Measurements from ENCODE around the gene CDH11.
A peak's percentile ranks its signal among the peaks of the same experiment; 100 is the strongest.

CDH11 gene, protein sequence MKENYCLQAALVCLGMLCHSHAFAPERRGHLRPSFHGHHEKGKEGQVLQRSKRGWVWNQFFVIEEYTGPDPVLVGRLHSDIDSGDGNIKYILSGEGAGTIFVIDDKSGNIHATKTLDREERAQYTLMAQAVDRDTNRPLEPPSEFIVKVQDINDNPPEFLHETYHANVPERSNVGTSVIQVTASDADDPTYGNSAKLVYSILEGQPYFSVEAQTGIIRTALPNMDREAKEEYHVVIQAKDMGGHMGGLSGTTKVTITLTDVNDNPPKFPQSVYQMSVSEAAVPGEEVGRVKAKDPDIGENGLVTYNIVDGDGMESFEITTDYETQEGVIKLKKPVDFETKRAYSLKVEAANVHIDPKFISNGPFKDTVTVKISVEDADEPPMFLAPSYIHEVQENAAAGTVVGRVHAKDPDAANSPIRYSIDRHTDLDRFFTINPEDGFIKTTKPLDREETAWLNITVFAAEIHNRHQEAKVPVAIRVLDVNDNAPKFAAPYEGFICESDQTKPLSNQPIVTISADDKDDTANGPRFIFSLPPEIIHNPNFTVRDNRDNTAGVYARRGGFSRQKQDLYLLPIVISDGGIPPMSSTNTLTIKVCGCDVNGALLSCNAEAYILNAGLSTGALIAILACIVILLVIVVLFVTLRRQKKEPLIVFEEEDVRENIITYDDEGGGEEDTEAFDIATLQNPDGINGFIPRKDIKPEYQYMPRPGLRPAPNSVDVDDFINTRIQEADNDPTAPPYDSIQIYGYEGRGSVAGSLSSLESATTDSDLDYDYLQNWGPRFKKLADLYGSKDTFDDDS

DNA sequence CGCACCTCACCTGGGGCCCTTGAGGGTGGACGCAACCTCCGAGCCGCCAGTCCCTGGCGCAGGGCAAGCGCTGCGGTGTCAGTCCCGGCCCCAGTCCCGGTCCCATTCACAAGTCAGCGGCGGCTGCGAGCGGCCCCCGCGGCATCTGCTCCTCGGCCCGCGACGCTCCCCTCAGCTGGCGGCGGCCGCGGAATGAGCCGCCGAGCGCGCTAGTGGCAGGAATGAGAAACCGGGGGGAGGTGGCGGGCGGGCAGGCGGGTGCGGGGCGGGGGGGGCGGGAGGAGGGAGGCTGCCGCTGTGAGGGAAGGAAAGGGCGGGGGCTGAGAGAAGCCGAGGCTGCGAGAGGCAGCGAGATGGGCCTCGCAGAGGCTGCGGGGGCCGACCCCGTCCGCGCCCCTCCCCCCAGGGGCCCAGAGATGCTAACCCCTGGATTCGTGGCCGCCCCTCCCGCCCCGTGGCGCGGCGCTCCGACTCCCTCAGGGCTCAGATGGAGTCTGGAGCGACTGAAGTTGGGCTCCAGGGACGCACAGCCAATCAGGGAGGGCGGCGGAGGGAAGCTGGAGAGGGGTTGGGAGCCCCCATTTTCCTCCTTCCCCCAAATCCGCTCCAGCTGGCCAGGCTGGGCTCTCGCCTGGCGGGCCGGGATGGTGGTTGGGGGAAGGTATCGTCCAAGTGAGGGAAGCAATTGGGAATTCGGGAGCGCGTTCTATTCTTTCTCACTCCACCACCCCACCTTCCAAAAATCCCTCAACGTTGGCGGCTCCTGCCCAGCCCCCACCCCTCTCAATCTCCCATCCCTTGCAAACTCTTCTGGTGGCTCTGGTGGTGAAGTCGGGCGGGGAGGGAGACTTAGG is at the start of gene CDH11:
CDH11 (minus strand) TSS at position 194 of the 854 bp plus-strand sequence. CDS start 117,194 bp downstream, outside the sequence.
- DNase-seq (ENCODE audit: low spot score), result no peak

DNA sequence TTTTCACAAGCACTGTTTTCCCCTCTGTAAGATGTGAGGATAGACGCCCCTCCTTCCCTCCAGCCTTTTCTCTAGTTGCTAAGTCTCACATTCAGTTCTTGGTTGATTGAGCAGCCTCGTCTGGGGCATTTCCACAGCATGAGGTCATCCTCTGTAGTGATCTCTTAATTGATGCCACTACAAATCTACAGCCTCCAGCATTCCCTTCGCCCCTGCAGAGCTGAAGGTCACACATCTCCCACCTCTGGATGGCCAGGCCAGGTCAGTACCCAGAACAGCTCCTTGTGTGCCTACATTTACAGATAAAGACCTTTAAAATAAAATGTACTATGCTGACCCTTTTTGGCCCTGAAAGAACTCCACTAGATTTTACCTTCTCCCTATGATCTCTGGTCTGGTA is 32.5 kb upstream of the CDH11 start:
- DNase-seq (ENCODE audit: low spot score), result no peak

DNA sequence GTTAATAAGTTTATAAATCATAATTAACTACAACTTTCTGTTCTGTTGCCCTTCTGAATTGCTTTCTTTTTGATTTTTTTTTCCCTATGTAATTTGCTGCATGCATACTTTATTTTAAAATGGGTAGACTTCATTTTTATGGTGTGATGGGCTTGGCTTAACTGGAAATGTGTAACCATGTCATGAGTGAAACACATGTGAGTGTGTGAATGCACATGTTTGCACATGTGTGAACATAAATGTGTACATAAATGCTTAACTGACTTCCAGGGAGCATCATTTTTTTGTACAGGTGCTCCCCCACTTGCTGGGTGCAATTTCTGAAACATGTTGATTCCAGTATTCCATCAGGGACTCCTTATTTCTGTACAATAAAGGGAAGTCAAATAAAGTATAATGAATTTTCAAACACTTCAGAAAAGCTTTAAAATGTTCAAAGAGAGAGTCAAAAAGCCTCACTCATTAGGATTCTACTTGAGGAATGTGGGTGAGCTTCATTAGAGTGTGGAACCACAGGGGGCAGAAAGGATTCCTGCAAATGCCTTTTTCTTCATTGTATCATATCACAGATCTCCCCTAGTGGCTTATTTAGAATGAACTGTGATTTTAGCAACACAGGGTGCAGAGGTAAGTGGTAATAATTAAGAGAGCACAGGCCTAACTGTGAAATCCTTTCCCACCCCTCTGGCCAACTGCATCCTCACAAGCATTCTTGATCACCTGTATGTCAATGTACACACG is 31.7 kb upstream of the CDH11 start:
- DNase-seq (ENCODE audit: low spot score), result no peak

GRCh38 chr16:65148804-65149203 is 26.9 kb upstream of the CDH11 start:
- DNase-seq (ENCODE audit: low spot score), result no peak

- DNase-seq (ENCODE audit: low spot score), result peak; percentile 32
These were observed 20.4 kb upstream of the CDH11 start for GRCh38 chr16:65142276-65142675.

GRCh38 chr16:65136681-65137080 is 14.8 kb upstream of the CDH11 start:
- DNase-seq (ENCODE audit: low spot score), result no peak

DNA sequence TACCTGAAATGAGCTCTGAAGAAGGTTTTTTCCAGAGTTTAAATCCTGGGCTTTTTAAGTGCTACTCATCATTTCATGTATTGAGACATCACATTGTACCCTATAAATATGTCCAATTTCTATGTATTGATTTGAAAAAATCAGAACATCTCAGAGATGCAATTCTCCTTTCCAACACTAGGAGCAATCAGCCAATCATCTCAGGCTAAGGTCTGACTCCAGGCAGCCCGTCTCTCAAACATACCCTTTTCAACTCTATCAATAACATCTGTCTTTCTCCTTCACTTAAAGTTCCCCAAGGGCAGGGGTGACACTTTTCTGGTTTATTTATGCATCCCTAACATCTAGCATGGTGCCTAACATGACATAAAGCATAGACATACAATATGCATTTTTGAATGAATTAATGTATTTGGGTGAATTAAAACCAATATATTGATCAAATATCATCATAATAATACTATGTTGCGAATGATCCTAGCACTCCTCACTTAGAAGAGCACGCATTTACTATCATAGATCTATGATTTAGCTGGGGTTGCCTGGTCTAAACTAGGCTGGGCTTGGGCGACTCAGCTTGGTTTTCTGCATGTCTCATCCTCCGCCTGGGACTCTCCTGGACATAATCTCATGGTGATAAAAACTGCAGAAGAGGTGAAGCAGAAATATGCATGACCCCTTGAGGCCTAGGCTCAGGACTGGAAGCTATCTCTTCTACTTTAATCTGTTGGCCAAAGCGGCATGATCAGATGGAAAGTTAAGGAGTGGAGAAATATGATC is 5.2 kb upstream of the CDH11 start:
- DNase-seq (ENCODE audit: low spot score), result peak; percentile 3

- DNase-seq (ENCODE audit: low spot score), result no peak
These were observed 4.0 kb upstream of the CDH11 start for GRCh38 chr16:65125871-65126270.

GRCh38 chr16:65125322-65125721 is 3.5 kb upstream of the CDH11 start:
- DNase-seq (ENCODE audit: low spot score), result no peak

DNA sequence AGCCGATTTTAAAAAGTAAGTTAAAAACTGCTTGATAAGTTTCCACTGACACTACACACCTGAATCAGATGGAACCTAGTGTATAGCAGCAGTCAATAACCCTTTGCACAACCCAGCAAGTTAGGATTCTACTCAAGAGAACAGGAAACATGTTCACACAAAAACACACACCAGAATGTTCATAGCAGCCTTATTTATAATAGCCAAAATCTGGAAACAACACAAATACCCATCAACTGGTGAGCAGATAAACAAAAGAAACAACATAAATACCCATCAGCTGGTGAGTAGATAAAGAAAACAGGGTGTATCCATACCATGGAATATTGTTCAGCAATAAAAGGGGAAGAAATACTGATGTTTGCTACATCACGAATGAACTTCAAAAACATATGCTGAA is 2.7 kb upstream of the CDH11 start:
- no peak for DNase-seq (ENCODE audit: low spot score)

- no peak for DNase-seq (ENCODE audit: low spot score)
These were observed 2.3 kb upstream of the CDH11 start for GRCh38 chr16:65124212-65124548.

- no peak for DNase-seq (ENCODE audit: low spot score)
These were observed 1.7 kb upstream of the CDH11 start for GRCh38 chr16:65123396-65124211.

DNA sequence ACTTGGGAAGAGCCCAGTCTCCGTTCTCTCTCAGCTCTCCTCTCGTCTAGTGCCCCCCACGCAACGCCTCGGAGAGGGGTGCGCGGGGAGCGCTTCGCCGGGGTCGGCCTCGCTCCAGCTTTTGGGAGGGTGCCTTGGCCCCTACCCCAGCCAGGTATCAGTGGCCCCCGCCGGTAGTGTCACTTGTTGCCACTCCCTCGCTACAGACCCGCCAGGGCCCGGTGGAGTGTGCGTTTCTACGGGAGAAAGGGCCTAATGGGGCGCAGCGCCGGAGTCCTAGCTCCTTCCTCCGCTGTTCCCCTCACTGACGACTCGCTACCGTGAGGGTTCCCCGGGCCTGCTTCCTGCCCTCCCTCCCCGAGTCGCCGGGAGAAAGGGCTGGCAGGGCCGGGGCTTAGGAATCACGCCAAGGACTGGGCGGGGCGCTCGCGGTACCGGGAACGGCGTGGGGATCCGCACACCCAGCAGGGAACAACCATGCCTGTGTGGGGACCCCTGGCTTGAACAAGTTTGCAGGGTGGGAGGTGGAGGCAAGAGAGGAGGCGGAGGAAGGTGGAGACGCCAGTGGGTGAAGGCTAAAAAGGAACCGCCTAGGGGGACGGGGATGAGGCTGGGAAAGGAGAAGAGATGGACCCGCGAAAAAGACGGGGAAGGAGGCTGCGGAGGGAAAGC is 997 bp upstream of the CDH11 start:
- DNase-seq (ENCODE audit: low spot score), result no peak

DNA sequence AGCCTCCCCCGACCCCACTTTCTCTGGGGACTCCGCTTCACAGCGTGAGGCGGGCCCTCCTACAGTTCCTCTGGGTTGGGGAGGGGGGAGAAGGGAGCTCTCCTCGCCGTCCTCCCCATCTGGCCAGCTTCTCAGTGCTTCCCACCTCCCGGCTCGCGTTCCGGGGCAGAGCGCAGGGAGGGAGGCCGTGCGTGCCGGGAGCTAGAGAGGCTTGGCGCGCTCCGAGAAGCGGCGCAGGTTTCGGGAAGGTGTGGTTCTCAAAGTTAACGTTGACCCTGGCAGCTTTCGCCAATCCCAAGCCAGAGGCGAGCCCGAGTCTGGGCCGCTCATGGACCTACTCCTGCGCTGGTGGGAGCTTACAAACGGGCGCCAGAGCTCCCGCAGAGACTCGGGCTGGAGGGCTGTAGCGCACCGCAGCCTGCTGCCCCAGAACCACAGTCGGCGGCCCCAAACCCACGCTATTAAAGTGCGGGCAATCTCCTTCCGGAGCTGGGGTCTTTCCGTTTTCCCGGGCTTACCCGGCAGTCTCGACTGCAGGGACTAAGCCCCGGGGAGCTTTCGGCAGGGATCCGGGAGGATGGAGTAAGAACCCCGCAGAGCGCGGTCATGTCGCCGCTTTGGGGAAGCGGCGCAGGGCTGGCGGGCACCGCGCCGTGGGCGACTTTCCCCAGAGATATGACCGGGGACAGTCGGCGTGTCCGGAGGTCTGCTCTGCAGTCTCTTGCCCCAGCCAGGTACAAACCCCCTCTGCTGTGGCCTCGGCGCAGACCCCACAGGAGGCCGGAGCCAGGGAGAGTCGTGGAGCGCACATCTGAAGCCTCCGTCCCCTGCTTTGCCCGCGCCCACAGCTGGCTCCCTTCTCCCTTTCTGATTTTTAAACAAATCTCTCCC is 787 bp downstream of the CDH11 start:
- DNase-seq (ENCODE audit: low spot score), result no peak

- DNase-seq (ENCODE audit: low spot score), result no peak
These were observed 1.4 kb downstream of the CDH11 start for GRCh38 chr16:65120461-65120830.

GRCh38 chr16:65119901-65120401 is 1.9 kb downstream of the CDH11 start:
- DNase-seq (ENCODE audit: low spot score), result no peak

GRCh38 chr16:65119435-65119834 is 2.4 kb downstream of the CDH11 start:
- no peak for DNase-seq (ENCODE audit: low spot score)

DNA sequence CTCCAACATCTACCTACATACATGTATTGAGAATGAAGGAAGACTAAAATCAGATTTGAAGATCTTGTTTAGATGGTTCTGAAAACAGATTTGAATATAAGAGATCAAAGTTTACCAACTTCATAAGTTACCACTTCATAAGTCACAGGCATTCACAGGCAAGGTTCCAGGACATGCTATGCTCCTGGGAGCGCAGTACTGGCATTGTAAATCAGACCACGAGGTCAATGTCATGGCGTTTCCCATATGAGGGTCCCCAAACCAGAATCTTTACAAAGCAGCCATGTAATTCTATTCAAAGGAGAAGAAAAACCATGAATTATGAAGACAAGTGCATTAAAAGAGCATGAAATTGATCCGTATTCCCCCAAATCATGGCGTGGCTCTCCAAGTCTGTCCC is 3.0 kb downstream of the CDH11 start:
- no peak for DNase-seq (ENCODE audit: low spot score)
